Activated T-cell treated with anti-CD3 and anti-CD28 coated beads for 1 hour (primary cell): ENCODE measurements around the gene PREB.
"Not testable (repeated sequence)": the region's sequence is repeated elsewhere in the genome, so short reads cannot be mapped to it uniquely, and the experiment has no call there.

Experiments used
- DNase-seq: peaks from one replicate; pipeline ENCODE4 v3.0.0-alpha.2; 2020; ENCODE audit warnings: low read depth

The PREB gene

GRCh38 chr2:27125104-27125503, 9.3 kb downstream of the PREB start:
- no peak for DNase-seq

- DNase-seq: peak; percentile 50
Measured at GRCh38 chr2:27123302-27124150, 10.9 kb downstream of the PREB start, which contains the start of gene ABHD1. TSS of gene ABHD1 (plus strand) at chr2:27123815. CDS start at chr2:27123949, 134 bp downstream.

GRCh38 chr2:27122791-27123190, 11.6 kb downstream of the PREB start:
- no peak for DNase-seq

- no peak for DNase-seq
Measured at GRCh38 chr2:27121906-27122305, 12.5 kb downstream of the PREB start.

DNA sequence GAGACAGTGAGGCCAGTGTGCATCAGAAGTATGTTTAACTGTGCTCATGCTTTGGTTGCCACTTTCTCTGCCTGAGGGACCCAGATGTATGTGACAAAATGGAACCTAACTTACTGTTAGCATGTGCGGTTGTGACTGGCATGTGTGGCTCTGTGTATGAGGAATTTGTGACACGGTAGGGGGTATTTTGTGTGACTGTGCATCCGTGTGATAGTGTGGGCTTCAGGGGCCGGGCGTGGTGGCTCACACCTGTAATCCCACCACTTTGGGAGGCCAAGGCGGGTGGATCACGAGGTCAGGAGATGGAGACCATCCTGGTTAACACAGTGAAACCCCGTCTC, 15.1 kb downstream of the PREB start:
- DNase-seq: not testable (repeated sequence)

- no peak for DNase-seq
Measured at GRCh38 chr2:27118525-27119329, 15.7 kb downstream of the PREB start, which contains the start of gene CGREF1. TSS of gene CGREF1 (minus strand) at chr2:27119128. CDS start at chr2:27104366, 14,762 bp downstream.

GRCh38 chr2:27117995-27118524, 16.4 kb downstream of the PREB start:
- no peak for DNase-seq

DNA sequence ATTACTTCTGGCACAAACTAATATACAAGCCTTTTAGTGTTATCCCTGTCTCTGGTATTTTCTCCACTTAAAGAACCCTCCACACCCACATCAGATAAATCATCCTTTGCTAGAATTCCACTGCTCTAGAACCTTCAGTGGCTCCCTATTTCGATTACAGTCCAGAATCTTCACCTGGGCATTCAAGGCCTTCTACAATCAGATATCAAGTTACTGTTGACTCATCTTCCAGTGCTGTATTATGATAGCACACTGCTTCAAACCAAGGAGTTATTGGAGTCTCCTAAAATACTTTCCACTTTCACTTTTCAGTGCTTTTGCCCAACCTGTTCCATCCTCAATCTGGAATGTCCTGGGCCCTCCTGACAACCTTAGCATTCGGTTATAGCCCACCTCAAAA, 18.9 kb downstream of the PREB start:
- DNase-seq: no peak

DNA sequence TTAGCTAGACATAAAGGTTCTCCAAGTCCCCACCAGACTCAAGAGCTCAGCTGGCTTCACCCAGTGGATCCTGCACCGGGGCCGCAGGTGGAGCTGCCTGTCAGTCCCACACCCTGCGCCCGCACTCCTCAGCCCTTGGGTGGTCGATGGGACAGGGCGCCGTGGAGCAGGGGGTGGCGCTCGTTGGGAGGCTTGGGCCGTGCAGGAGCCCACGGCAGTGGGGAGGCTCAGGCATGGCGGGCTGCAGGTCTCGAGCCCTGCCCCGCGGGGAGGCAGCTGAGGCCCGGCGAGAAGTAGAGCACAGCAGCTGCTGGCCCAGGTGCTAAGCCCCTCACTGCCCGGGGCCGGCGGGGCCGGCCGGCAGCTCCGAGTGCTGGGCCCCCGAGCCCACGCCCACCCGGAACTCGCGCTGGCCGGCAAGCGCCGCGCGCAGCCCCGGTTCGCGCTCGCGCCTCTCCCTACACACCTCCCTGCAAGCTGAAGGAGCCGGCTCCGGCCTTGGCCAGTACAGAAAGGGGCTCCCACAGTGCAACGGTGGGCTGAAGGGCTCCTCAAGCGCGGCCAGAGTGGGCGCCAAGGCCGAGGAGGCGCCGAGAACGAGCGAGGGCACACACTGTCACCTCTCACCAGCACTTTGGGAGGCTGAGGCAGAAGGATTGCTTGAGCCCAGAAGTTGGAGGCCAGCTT, 22.9 kb downstream of the PREB start:
- DNase-seq: not testable (repeated sequence)

- DNase-seq: not testable (repeated sequence)
Measured at GRCh38 chr2:27110603-27111352, 23.7 kb downstream of the PREB start.

DNA sequence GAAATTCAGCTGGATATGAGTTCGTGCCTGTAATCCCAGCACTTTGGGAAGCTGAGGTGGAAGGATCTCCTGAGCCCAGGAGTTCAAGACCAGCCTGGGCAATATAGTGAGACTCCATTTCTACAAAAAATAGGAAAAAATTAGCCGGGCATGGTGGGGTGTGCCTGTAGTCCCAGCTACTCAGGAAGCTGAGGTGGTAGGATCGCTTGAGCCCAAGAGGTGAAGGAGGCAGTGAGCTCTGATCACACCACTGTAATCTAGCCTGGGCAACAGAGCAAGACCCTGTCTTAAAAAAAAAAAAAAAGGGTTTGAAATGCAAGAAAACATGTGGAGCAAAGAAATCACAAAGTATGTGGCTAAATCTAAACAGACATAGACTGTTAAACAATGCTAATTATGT, 25.4 kb downstream of the PREB start:
- DNase-seq: no peak

DNA sequence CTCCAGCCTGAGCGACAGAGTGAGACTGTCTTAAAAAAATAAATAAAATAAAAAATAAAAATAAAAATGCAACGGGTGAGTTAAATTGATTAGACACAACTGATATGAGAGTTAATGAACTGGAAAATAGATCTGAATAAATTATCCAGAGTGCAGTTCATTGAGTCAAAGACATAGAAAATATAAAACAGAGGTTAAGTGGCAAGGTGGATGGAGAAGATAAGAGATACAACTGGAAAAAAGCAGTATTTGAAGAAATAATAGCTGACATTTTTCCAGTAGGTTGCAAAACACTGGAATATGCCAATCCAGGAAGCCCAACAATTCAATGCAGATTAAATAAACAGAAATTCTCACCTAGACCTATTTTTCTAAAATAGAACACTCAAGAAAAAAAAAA, 26.2 kb downstream of the PREB start:
- no peak for DNase-seq

GRCh38 chr2:27105981-27106380, 28.5 kb downstream of the PREB start:
- no peak for DNase-seq

DNA sequence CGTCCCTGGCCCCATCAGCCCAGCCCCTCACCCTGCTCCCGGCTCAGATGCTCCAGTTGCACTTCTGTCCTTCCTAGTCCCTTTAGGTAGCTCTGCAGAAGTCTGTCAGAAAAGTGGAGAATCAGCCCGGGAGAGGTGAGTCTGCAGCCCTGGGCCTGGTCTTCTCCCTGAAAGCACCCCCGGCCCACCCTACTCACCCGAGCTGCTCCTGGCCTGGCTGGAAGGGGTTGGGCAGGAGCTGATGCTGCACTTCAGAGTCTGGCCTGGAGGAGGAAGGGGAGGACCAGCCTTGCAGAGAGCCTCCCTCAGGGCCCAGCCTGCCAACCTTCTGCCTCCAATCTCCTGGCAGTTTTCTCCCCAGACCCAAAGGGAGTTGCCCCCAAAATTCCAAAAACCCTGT, 32.1 kb downstream of the PREB start:
- DNase-seq: no peak

DNA sequence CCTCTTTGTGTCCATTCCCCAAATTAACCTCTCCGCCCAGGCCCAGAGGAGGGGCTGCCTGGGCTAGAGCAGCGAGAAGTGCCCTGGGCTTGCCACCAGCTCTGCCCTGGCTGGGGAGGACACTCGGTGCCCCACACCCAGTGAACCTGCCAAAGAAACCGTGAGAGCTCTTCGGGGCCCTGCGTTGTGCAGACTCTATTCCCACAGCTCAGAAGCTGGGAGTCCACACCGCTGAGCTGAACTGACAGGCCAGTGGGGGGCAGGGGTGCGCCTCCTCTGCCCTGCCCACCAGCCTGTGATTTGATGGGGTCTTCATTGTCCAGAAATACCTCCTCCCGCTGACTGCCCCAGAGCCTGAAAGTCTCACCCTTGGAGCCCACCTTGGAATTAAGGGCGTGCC, 34.4 kb downstream of the PREB start:
- DNase-seq: no peak

GRCh38 chr2:27099334-27099955, 35.0 kb downstream of the PREB start:
- DNase-seq: no peak

- no peak for DNase-seq
Measured at GRCh38 chr2:27097341-27097740, 37.1 kb downstream of the PREB start.

DNA sequence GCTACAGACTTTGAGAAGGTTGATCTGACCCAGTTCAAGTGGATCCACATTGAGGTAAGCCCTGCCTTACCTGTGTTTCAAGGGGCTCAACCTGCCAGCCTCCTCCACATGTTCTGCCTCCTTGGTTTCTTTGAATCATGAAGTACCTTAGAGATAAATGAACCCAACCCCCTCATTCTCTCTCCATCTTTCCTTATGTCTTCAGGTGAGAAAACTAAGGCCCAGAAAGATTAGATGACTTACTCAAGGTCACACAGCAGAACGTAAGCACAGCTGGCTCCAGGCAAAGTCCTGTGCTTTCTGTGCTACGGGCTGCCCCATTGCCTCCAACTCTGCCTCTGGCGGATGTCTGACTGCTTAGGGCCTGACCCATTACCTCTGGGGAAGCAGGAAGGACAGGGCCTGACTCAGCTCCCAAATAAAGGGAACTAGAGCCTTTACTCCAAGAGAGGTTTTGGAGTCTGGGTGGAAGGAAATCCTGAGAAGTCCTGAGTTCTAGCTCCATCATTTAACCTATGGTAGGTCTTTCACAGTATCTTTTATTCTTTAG, 37.6 kb downstream of the PREB start:
- no peak for DNase-seq

GRCh38 chr2:27095745-27096651, 38.4 kb downstream of the PREB start:
- DNase-seq: no peak

- DNase-seq: no peak
Measured at GRCh38 chr2:27095427-27095744, 39.0 kb downstream of the PREB start.
